ENCODE results near the gene S100A13.

DNA sequence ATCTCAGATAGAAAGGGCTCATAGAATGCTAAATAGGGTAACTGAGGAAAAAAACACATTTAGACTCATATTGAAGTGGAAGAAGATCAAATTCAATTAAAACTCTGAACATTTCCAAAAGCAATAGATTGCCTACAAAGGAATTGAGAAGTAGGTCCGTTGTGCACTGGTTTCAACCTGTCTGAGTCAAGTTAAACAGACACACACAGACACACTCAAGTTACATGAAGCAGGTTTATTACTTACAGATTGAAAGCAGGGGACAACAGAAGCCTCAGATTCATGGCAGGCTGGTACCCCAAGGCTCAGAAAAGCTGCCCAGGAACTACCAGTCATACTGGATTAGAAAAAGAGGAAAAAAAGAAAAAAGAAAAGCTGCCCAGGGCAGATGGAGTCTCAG lies 41.0 kb downstream of the S100A13 start:
- TF ChIP-seq POLR2A (IDR thresholded peaks at IDR 0.05; ENCODE audit: low read depth, low read length) (no peak), TAF1 (IDR thresholded peaks at IDR 0.05; ENCODE audit: low read depth, low read length) (no peak)

Measured in GM12891 (cell line).